Aorta (tissue), 5 donors: ENCODE results near the gene TRIML2. TPM values are rescaled to one million over a fixed set of nuclear protein-coding genes. Genes with fewer than 3 reads are reported as not detected.
"Not testable (repeated sequence)": the region's sequence is repeated elsewhere in the genome, so short reads cannot be mapped to it uniquely, and the experiment has no call there.

Experiments used
- ATAC-seq: fragments of 200-7000 bp; cut with Tn5 transposase; one replicate; pipeline ENCODE4 v1.9.1; 2022; ENCODE audit warnings: moderate library complexity; ENCODE audit not compliant: low FRiP score
- DNase-seq, 2 donors: peaks; one replicate each; pipeline ENCODE4 v3.0.0-alpha.2; 2020
- H3K27ac ChIP-seq, 2 donors: one replicate each; pipeline ENCODE4 v1.5.1; 2013; ENCODE audit warnings: low read length in 2 of 2, mild to moderate bottlenecking in 2 of 2, moderate library complexity in 2 of 2, control low read depth in 1 of 2, inconsistent platforms in 1 of 2, low read depth in 1 of 2
- H3K27me3 ChIP-seq, 2 donors: one replicate each; pipeline ENCODE4 v1.6.1; 2013; ENCODE audit warnings: control low read depth in 1 of 2, low read length in 1 of 2, mild to moderate bottlenecking in 1 of 2, moderate library complexity in 1 of 2; ENCODE audit not compliant: insufficient read depth in 2 of 2, control insufficient read depth in 1 of 2
- H3K36me3 ChIP-seq, 2 donors: one replicate each; pipeline ENCODE4 v1.6.1; 2013; ENCODE audit warnings: control low read depth in 1 of 2, low read length in 1 of 2, mild to moderate bottlenecking in 1 of 2; ENCODE audit not compliant: insufficient read depth in 2 of 2, control insufficient read depth in 1 of 2
- H3K4me1 ChIP-seq, 2 donors: one replicate each; pipeline ENCODE4 v1.6.1; 2013; ENCODE audit warnings: low read length in 2 of 2, control low read depth in 1 of 2, mild to moderate bottlenecking in 1 of 2, moderate library complexity in 1 of 2; ENCODE audit not compliant: insufficient read depth in 2 of 2, control insufficient read depth in 1 of 2
- H3K4me3 ChIP-seq, 2 donors: one replicate each; pipeline ENCODE4 v1.5.1; 2013; ENCODE audit warnings: low read length in 2 of 2, control low read depth in 1 of 2, mild to moderate bottlenecking in 1 of 2
- H3K9me3 ChIP-seq: one replicate; pipeline ENCODE4 v1.6.1; 2013; ENCODE audit warnings: mild to moderate bottlenecking, low read length; ENCODE audit not compliant: control insufficient read depth
- WGBS, 2 donors: extraction: QIAGEN DNeasy Blood & Tissue Kit; methylation state at CpG; one replicate each; pipeline ENCODE4 v1.1.7; 2013; 5-methylcytosine and 5-hydroxymethylcytosine counted together
- intact Hi-C, 2 donors: fragments of 100-400 bp; cut with DNase I; formaldehyde crosslinking; loops; one replicate each; pipeline versions ENCODE4 v1.14.2 to v1.15.0; 2022
- polyA plus RNA-seq, 2 donors: library from polyadenylated mRNA; stranded (reverse); fragments of 200-250 nt; gene quantifications; one replicate each; pipeline ENCODE4 v1.2.3, GENCODE V29; 2013
- total RNA-seq, 2 donors: library from RNA; stranded (reverse); fragmentation: NEBNext Ultra II Directional; extraction: Animal tissue kit (Norgen Biotek cat#: 25700); gene quantifications; one replicate each; pipeline ENCODE4 v1.2.1, GENCODE V29; 2021
- donor health status: healthy with polysubstance abuse.
- donor health status: Bipolar disorder and iron deficiency.
- donor health status: DM: no; HTN: no; CAD: no.
- donor health status: DM: no; HTN: no; CAD: no.
- donor health status: DM: yes; HTN: yes; CAD: no.

The TRIML2 gene
- total and polyA plus RNA-seq, 4 donors, result not detected

- DNase-seq, result no peak
- no peak overlapping the region for H3K27ac ChIP-seq
- no peaks in the 10 kb centered on the region for H3K4me1 ChIP-seq
- no peaks in the 10 kb centered on the region for H3K27me3 ChIP-seq
- no peaks in the 10 kb centered on the region for H3K9me3 ChIP-seq
- H3K4me3 ChIP-seq, result no peak overlapping the region
- no peak for ATAC-seq
- 93% methylated on average over 14 of the region's 14 CpGs for WGBS, 2 donors
- intact Hi-C loops, result no loop called here
- no peaks in the 10 kb centered on the region for H3K36me3 ChIP-seq
Measured at GRCh38 chr4:188061083-188061482, 48.3 kb downstream of the TRIML2 start.

- H3K4me3 ChIP-seq, result no peak overlapping the region
- no peaks in the 10 kb centered on the region for H3K27me3 ChIP-seq
- DNase-seq, result no peak
- H3K4me1 ChIP-seq, result no peaks in the 10 kb centered on the region
- no peaks in the 10 kb centered on the region for H3K9me3 ChIP-seq
- ATAC-seq, result no peak
- no peaks in the 10 kb centered on the region for H3K36me3 ChIP-seq
- 94 to 97% methylated on average over 9 of the region's 9 CpGs for WGBS, 2 donors
- intact Hi-C loops, result no loop called here
- H3K27ac ChIP-seq, result no peak overlapping the region
Measured at GRCh38 chr4:188053302-188053701, 56.1 kb downstream of the TRIML2 start.

- ATAC-seq (no peak), DNase-seq (no peak)
- WGBS, 2 donors, result 68 to 74% methylated on average over 3 of the region's 3 CpGs
- Histone ChIP-seq H3K27ac (no peak overlapping the region), H3K36me3 (no peaks in the 10 kb centered on the region), H3K9me3 (no peaks in the 10 kb centered on the region), H3K4me1 (no peaks in the 10 kb centered on the region), H3K27me3 (no peaks in the 10 kb centered on the region), H3K4me3 (no peak overlapping the region)
- intact Hi-C loops, result no loop called here
Measured at GRCh38 chr4:188046657-188047056, 62.7 kb downstream of the TRIML2 start.

- 94 to 96% methylated on average over 10 of the region's 10 CpGs for WGBS, 2 donors
- H3K9me3 ChIP-seq, H3K36me3 ChIP-seq, H3K27me3 ChIP-seq, H3K4me1 ChIP-seq, ATAC-seq, H3K27ac ChIP-seq, intact Hi-C loops, DNase-seq, H3K4me3 ChIP-seq: not testable (repeated sequence)
Measured at GRCh38 chr4:188045461-188045860, 63.9 kb downstream of the TRIML2 start.

- Histone ChIP-seq H3K27me3 (no peaks in the 10 kb centered on the region), H3K4me1 (no peaks in the 10 kb centered on the region), H3K27ac (no peak overlapping the region), H3K36me3 (no peaks in the 10 kb centered on the region), H3K4me3 (no peak overlapping the region), H3K9me3 (no peaks in the 10 kb centered on the region)
- ATAC-seq, result no peak
- WGBS, 2 donors, result 95 to 96% methylated on average over 5 of the region's 5 CpGs
- intact Hi-C loops, result no loop called here
- DNase-seq, result no peak
Measured at GRCh38 chr4:188043154-188043553, 66.2 kb downstream of the TRIML2 start.

- no peaks in the 10 kb centered on the region for H3K9me3 ChIP-seq
- ATAC-seq, result peak; percentile 29
- intact Hi-C loops, result no loop called here
- H3K4me1 ChIP-seq, result no peaks in the 10 kb centered on the region
- no peaks in the 10 kb centered on the region for H3K27me3 ChIP-seq
- H3K4me3 ChIP-seq, result no peak overlapping the region
- DNase-seq, result no peak
- no peaks in the 10 kb centered on the region for H3K36me3 ChIP-seq
- 86 to 92% methylated on average over 15 of the region's 15 CpGs for WGBS, 2 donors
- no peak overlapping the region for H3K27ac ChIP-seq
Measured at GRCh38 chr4:188042191-188042590, 67.2 kb downstream of the TRIML2 start.

- WGBS, 2 donors, result 90% methylated on average over 21 of the region's 21 CpGs
- DNase-seq, result no peak
- Histone ChIP-seq H3K27me3 (no peaks in the 10 kb centered on the region), H3K4me1 (no peaks in the 10 kb centered on the region), H3K27ac (no peak overlapping the region), H3K4me3 (no peak overlapping the region), H3K36me3 (no peaks in the 10 kb centered on the region), H3K9me3 (no peaks in the 10 kb centered on the region)
- no peak for ATAC-seq
- intact Hi-C loops, result no loop called here
Measured at GRCh38 chr4:188041721-188042120, 67.7 kb downstream of the TRIML2 start.

Other genes with a start within 250 kb of the TRIML2 start
- not detected for gene ZFP42, start 113.8 kb downstream of the TRIML2 start, total RNA-seq
- not detected for gene ZFP42, start 113.8 kb downstream of the TRIML2 start, polyA plus RNA-seq
- gene TRIML1, start 29.8 kb upstream of the TRIML2 start, total RNA-seq, result not detected
- gene TRIML1, start 29.8 kb upstream of the TRIML2 start, polyA plus RNA-seq, result not detected